ENCODE data around the gene CDH23.

CDH23 gene

GRCh38 chr10:71671994-71672946 is 275.6 kb downstream of the CDH23 start:
- FAIRE-seq = no peak

- FAIRE-seq = no peak
Measured at GRCh38 chr10:71675295-71675970, 278.7 kb downstream of the CDH23 start.

- FAIRE-seq = no peak
Measured at GRCh38 chr10:71677261-71677660, 280.5 kb downstream of the CDH23 start.

GRCh38 chr10:71678057-71678805 is 281.5 kb downstream of the CDH23 start:
- FAIRE-seq = no peak

GRCh38 chr10:71679425-71679824 is 282.7 kb downstream of the CDH23 start:
- no peak for FAIRE-seq

- no peak for FAIRE-seq
Measured at GRCh38 chr10:71681977-71682376, 285.3 kb downstream of the CDH23 start.

- FAIRE-seq = no peak
Measured at GRCh38 chr10:71683301-71683700, 286.6 kb downstream of the CDH23 start.

GRCh38 chr10:71684356-71685173 is 287.8 kb downstream of the CDH23 start:
- no peak for FAIRE-seq

GRCh38 chr10:71685554-71686232 is 289.0 kb downstream of the CDH23 start:
- FAIRE-seq = no peak

GRCh38 chr10:71687077-71687476 is 290.4 kb downstream of the CDH23 start:
- no peak for FAIRE-seq

GRCh38 chr10:71687480-71687879 is 290.8 kb downstream of the CDH23 start:
- FAIRE-seq = no peak

GRCh38 chr10:71688256-71688655 is 291.5 kb downstream of the CDH23 start:
- FAIRE-seq = no peak

- FAIRE-seq = no peak
Measured at GRCh38 chr10:71690094-71690720, 293.5 kb downstream of the CDH23 start.

GRCh38 chr10:71691405-71691804 is 294.7 kb downstream of the CDH23 start:
- no peak for FAIRE-seq

GRCh38 chr10:71692598-71693306 is 296.0 kb downstream of the CDH23 start:
- FAIRE-seq = no peak

GRCh38 chr10:71693377-71693776 is 296.7 kb downstream of the CDH23 start:
- no peak for FAIRE-seq

GRCh38 chr10:71694039-71694501 is 297.4 kb downstream of the CDH23 start:
- FAIRE-seq = no peak

- FAIRE-seq = no peak
Measured at GRCh38 chr10:71694567-71694968, 297.8 kb downstream of the CDH23 start.

- FAIRE-seq = no peak
Measured at GRCh38 chr10:71695502-71696476, 299.1 kb downstream of the CDH23 start.
